GM21381 (cell line): Measurements from ENCODE around the gene TYW5.

ENCODE experiments used
- ATAC-seq: cut with Tn5 transposase; IDR thresholded peaks from one replicate; pipeline ENCODE4 v1.9.1; 2021; ENCODE audit warnings: mild to moderate bottlenecking, moderate library complexity; ENCODE audit not compliant: unreplicated experiment

The TYW5 gene

GRCh38 chr2:199955339-199956061, at the start of gene TYW5, which contains the start of gene MAIP1:
Gene TYW5, minus strand, starts transcription at chr2:199955491. Its CDS starts 21 bp downstream, at chr2:199955470.
Gene MAIP1, plus strand, starts transcription at chr2:199955582. Its CDS starts 217 bp downstream, at chr2:199955799.
- ATAC-seq: peak; percentile 81

- ATAC-seq: no peak
These were observed 48.2 kb upstream of the TYW5 start for GRCh38 chr2:200003444-200003843.

- no peak for ATAC-seq
These were observed 45.3 kb upstream of the TYW5 start for GRCh38 chr2:200000444-200001163.

GRCh38 chr2:199999166-199999565, 43.9 kb upstream of the TYW5 start:
- ATAC-seq: no peak

- no peak for ATAC-seq
These were observed 42.0 kb upstream of the TYW5 start for GRCh38 chr2:199997296-199997695.

GRCh38 chr2:199994896-199995295, 39.6 kb upstream of the TYW5 start:
- no peak for ATAC-seq

GRCh38 chr2:199994371-199994770, 39.1 kb upstream of the TYW5 start:
- no peak for ATAC-seq

- no peak for ATAC-seq
These were observed 37.0 kb upstream of the TYW5 start for GRCh38 chr2:199992296-199992695.

- no peak for ATAC-seq
These were observed 36.4 kb upstream of the TYW5 start for GRCh38 chr2:199991691-199992090.

- ATAC-seq: no peak
These were observed 34.5 kb upstream of the TYW5 start for GRCh38 chr2:199989822-199990221.

GRCh38 chr2:199988151-199988550, 32.9 kb upstream of the TYW5 start:
- ATAC-seq: no peak

- ATAC-seq: no peak
These were observed 32.3 kb upstream of the TYW5 start for GRCh38 chr2:199987586-199987985.

- ATAC-seq: peak; percentile 77
These were observed 30.4 kb upstream of the TYW5 start for GRCh38 chr2:199985625-199986207.

- no peak for ATAC-seq
These were observed 29.5 kb upstream of the TYW5 start for GRCh38 chr2:199984755-199985154.

- no peak for ATAC-seq
These were observed 28.9 kb upstream of the TYW5 start for GRCh38 chr2:199984159-199984558.

GRCh38 chr2:199983534-199983933, 28.2 kb upstream of the TYW5 start:
- ATAC-seq: no peak

GRCh38 chr2:199982126-199982843, 27.0 kb upstream of the TYW5 start:
- no peak for ATAC-seq

- ATAC-seq: peak; percentile 38
These were observed 24.7 kb upstream of the TYW5 start for GRCh38 chr2:199979832-199980628.

GRCh38 chr2:199979398-199979797, 24.1 kb upstream of the TYW5 start:
- ATAC-seq: no peak

GRCh38 chr2:199977984-199978415, 22.7 kb upstream of the TYW5 start:
- peak; percentile 75 for ATAC-seq
